MG63 (cell line): ENCODE measurements around the gene TMED10. TPM values are rescaled to one million over a fixed set of nuclear protein-coding genes. Genes with fewer than 3 reads are reported as not detected.
"Not testable (repeated sequence)": the region's sequence is repeated elsewhere in the genome, so short reads cannot be mapped to it uniquely, and the experiment has no call there.

Experiments used
- DNase-seq: peaks from one replicate; pipeline ENCODE4 v3.0.0-alpha.2; 2020
- H3K27me3 ChIP-seq: fragments of 250-450 bp; sonication (Bioruptor Pico); 2 replicates; pipeline ENCODE4 v1.5.1; 2020; ENCODE audit warnings: mild to moderate bottlenecking, moderate library complexity
- H3K36me3 ChIP-seq: fragments of 250-450 bp; sonication (Bioruptor Pico); 2 replicates; pipeline ENCODE4 v1.5.1; 2020; ENCODE audit warnings: mild to moderate bottlenecking, moderate library complexity
- H3K4me3 ChIP-seq: fragments of 250-450 bp; sonication (Bioruptor Pico); 2 replicates; pipeline ENCODE4 v1.5.1; 2020; ENCODE audit warnings: mild to moderate bottlenecking, moderate library complexity
- H3K9me3 ChIP-seq: fragments of 250-450 bp; sonication (Bioruptor Pico); 2 replicates; pipeline ENCODE4 v1.5.1; 2020; ENCODE audit warnings: mild to moderate bottlenecking, moderate library complexity
- total RNA-seq: library from RNA; depleted of rRNA; stranded (reverse); fragments of >200 nt; shearing (Covaris generic); gene quantifications from 2 replicates; pipeline ENCODE4 v1.2.3, GENCODE V29; 2014; ENCODE audit warnings: low replicate concordance

The TMED10 gene
- total RNA-seq, 1 experiment from 2014 or later: 125 TPM

DNA sequence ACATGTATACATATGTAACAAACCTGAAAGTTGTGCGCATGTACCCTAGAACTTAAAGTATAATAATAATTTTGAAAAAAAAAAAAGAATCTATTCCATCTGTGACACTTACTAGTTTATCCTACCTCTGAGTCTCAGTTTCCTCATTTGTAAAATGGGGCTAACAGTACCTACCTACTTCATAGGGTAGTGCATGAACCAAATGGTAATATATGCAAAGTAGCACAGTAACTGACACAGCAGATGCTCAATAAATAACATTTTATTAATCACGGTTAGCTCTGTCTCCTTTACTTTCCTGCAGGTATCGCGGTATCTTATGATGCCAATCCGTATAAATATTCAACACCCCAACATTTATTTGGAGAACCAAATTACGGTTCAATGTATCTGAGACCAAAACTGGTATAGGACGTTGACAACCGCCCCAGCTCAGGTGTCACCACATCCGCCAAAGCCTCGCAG is 703 bp downstream of the TMED10 start:
- no peak for DNase-seq
- Histone ChIP-seq H3K9me3 (no peaks in the 10 kb centered on the region), H3K4me3 (peak overlapping the region; percentile 92), H3K27me3 (no peaks in the 10 kb centered on the region), H3K36me3 (peaks cover 3% of the 10 kb centered on the region)

DNA sequence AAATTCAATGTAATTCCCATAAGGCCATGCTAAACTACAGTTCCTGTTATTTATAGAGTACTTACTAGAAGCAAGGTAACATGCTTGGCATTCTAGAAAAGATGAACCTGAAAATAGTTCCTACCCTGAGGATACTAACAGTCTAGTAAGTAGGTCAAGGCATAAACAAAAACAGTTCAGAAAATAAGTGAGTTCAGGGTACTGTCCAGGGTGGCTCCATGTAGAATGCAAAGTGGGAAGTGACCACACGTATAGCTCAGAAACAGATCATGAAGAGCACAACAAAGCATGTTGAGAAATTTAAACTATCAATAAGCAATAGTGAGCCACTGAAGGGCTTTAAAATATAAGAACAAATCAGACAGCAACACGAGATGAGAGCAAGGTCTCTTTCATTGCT is 2.3 kb downstream of the TMED10 start:
- Histone ChIP-seq H3K9me3 (no peaks in the 10 kb centered on the region), H3K4me3 (peak overlapping the region; percentile 92), H3K36me3 (peaks cover 3% of the 10 kb centered on the region), H3K27me3 (no peaks in the 10 kb centered on the region)
- DNase-seq: no peak

DNA sequence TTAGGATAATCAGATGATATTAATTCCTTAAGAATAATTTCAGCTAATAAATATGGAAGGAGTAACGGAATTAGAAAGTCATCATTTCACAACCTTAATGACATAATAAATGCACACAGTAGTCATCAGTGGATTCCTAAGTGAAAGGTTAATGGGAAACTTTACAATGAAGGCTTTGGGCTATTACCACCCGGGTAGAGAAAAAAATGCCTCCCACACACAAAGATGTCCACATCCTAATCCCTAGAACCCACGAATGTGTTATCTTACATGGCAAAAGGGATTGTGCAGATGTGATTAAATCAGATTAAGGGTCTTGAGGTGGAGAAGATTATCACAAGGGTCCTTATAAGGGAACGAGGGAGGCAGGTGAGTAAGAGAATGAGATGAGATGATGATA is 5.6 kb downstream of the TMED10 start:
- H3K9me3 ChIP-seq: no peaks in the 10 kb centered on the region
- H3K36me3 ChIP-seq: no peaks in the 10 kb centered on the region; the same call in none of the 2 replicates
- DNase-seq: no peak

DNA sequence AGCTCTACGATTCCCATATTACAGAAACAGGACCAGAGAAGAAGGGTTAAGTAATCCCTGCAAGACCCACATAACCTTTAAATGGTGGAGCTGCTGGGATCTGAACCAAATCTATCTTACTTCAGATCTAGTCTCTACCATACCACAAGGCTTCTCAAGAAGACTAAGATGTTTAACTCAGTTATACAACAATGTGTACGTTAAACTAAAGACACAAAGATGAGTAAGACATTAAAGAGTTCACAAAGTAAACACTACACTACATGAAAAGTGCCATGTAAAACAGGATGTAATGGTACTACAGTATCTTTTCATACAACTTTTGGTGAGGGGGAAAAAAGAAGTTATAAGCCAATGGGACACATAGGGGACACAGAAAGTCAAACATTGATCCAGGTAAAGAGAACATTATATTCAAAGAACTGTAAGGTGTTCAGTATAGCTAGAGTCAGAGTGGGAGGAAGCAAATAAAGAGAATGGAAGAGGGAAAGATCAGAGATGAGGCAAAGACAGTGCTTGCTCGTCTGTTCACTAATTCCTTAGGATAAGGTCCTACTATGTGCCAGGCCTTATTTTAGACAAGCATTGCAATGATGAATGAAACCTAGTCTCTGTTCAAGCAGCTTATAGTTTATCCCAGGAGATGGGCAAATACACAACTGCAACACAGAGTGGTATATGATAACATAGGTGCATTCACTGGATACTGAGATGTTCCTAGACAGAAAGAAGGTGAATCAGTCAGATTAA is 7.7 kb downstream of the TMED10 start:
- no peak overlapping the region for H3K4me3 ChIP-seq
- no peaks in the 10 kb centered on the region for H3K27me3 ChIP-seq
- H3K9me3 ChIP-seq: no peaks in the 10 kb centered on the region
- DNase-seq: no peak
- H3K36me3 ChIP-seq: no peaks in the 10 kb centered on the region; the same call in 1 of the 2 replicates

More for the DNA sequence above, 5.6 kb downstream of the TMED10 start:
- Histone ChIP-seq H3K4me3 (no peak overlapping the region), H3K27me3 (no peaks in the 10 kb centered on the region)

DNA sequence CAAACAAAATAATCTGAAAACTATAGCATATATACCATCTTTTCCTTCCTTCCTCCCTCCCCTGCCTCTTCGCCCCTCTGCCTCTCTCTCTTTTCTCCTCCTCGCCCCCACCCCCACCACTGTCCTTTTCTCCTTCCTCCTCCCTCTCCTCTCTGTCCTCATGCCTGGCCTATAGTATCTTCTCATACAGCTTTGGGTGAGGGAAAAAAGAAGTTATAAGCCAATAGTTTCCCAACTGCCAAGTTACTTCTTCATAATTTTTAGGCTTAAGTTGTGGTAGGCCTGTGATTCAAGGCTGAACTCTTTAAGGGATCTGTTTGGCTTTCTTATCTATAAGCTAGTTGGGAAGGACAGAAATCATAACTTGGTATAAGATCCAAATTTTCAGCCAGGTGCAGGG is 9.1 kb downstream of the TMED10 start:
- no peaks in the 10 kb centered on the region for H3K27me3 ChIP-seq
- no peak for DNase-seq
- H3K9me3 ChIP-seq: no peaks in the 10 kb centered on the region
- no peaks in the 10 kb centered on the region for H3K36me3 ChIP-seq
- H3K4me3 ChIP-seq: no peak overlapping the region

DNA sequence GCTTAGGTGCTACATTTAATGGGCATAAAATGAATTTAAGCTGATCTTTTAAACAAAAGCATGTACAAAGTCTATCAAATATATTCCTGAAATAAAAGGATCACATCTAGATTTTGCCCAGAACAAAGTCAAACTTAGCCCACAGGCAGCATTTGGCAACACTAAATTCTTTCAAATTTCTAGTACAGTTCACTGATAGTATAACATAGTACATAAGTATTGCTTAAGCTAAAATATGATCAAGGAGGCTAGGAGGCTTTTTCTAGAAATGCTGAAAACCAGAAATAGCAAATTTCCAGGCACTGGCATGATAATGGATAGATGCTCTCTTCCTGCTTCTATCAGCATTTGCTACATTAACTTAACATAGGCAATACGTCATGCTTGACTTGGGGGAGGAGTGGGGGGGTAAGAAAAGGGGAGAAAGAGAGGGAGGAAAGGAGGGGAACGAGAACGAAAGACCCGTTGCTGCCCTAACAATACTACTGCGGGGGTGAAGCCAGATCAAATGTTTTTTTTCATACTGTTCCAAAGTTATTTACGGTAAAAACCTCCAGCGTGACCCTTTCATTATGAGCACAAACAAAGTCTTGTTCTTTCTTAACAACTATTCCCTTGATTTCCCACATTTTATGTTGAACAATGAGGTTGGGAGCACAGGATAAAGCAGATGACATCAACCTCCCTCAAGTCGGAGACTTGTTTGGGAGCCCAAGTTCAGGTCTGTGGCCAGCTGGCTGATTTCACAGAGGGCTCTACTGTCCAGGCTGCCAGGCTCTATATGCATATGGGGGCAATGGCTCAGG is 10.6 kb downstream of the TMED10 start:
- no peaks in the 10 kb centered on the region for H3K27me3 ChIP-seq
- DNase-seq: no peak
- H3K9me3 ChIP-seq: no peaks in the 10 kb centered on the region
- no peaks in the 10 kb centered on the region for H3K36me3 ChIP-seq
- no peak overlapping the region for H3K4me3 ChIP-seq

DNA sequence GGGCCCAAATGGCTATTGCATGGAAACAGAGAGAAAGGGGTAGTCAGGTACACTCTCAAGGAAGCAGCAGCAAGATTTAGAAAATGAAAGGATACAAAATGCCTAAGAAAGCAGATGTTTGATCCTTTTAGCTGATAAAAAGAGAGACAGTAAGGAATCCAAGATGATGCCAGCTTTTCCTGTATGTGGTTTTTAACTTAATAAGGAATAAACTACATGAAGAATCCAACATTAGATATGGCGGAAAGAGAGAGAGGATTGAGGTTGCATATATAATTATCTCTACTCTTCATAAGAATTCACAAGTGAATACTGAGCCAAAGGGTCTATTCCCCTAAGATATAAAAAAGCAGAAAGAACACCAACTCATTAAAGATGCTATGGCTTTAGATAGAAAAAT is 11.6 kb downstream of the TMED10 start:
- no peaks in the 10 kb centered on the region for H3K36me3 ChIP-seq
- H3K9me3 ChIP-seq: no peaks in the 10 kb centered on the region
- H3K4me3 ChIP-seq: no peak overlapping the region
- no peak for DNase-seq
- no peaks in the 10 kb centered on the region for H3K27me3 ChIP-seq

DNA sequence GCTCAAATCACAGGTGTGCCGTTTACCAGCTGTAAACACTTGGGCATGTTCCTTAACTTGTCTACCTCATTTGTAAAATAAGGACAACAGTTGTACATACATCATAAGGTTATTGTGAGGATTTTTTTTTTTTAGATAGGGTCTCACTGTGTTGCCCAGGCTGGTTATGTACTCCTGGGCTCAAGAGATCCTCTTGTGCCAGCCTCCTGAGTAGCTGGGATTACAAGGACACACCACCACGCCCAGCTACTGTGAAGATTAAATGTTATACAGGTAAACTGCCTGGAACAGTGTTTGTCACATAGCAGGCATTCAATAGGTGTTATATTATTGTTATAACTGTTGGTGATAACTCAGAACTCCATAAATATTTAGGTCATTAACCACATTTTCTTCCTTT is 12.7 kb downstream of the TMED10 start:
- Histone ChIP-seq H3K9me3 (no peaks in the 10 kb centered on the region), H3K4me3 (no peak overlapping the region), H3K36me3 (no peaks in the 10 kb centered on the region; the same call in 1 of the 2 replicates), H3K27me3 (no peaks in the 10 kb centered on the region)
- DNase-seq: no peak

DNA sequence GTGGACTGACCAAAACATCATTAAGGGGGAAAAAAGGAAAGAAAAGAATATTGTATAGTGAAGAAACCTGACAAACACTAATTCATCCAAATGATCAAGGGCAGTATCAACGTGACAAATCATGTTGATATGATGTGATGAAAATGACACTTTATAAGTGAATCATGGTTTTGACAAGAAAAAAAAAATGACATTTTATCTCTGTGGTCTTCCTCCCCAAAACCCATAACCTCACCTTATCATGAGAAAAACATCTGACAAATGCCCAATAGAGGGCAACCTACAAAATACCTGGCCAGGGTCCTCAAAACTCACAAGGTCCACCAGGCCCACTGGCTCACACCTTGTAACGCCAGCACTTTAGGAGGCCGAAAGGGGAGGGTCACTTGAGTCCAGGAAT is 13.8 kb downstream of the TMED10 start:
- H3K9me3 ChIP-seq: no peaks in the 10 kb centered on the region
- H3K36me3 ChIP-seq: no peaks in the 10 kb centered on the region; the same call in 1 of the 2 replicates

DNA sequence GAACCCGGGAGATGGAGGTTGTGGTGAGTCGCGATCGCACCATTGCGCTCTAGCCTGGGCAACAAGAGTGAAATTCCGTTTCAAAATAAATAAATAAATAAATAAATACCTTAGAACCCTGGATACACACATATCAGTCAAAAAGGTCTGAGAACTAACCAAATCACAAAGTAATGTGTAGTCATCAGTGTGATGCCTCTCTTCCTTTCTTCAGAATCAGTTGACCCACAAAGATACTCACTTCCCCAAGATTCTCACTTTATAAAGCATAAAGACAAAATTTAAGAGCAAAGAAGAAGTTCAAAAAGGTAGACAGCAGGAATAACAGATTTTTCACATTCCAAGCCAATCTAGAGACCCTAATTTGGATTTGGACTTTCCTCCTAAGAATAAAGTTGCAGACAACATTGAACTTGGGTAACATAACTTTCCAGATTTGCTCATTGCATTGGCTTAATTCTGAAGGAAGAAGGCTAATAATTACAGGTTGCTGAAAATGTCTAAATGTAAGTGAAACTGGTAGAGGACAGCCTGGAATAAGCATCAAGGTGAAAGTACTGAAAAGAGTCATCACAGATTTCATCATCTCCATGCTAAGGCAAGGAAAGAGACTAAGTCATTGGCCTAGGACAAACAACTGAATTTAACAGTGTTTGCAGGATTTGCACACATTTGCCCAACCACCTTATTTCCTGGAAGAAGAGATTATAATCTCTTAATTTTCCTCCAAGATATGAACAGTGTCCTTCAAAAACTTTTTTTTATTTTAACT is 17.4 kb downstream of the TMED10 start:
- H3K9me3 ChIP-seq: no peaks in the 10 kb centered on the region
- no peaks in the 10 kb centered on the region for H3K27me3 ChIP-seq
- no peaks in the 10 kb centered on the region; the same call in 1 of the 2 replicates for H3K36me3 ChIP-seq
- DNase-seq: no peak
- H3K4me3 ChIP-seq: no peak overlapping the region

More for the DNA sequence above, 13.8 kb downstream of the TMED10 start:
- Histone ChIP-seq H3K4me3 (no peak overlapping the region), H3K27me3 (no peaks in the 10 kb centered on the region)
- no peak for DNase-seq

DNA sequence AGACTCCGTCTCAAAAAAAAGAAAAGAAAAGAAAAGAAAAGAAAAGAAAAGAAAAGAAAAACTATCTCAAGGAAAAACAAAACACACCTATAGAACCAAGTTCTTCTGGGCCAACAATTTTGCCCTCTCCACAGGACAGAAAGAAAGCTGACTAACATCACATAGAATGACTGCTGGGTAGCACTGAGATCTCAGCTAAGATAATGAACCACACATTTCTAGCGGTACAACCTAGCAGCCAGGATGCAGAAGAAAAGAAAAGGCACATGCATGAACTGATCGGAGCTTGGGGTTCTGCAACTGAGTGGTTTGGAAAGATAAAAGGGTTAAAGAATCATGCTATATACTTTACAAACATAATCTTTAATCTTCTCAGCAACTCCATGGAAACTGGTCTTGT is 19.5 kb downstream of the TMED10 start:
- no peak overlapping the region for H3K4me3 ChIP-seq
- no peak for DNase-seq
- peaks cover 4% of the 10 kb centered on the region for H3K36me3 ChIP-seq
- no peaks in the 10 kb centered on the region for H3K27me3 ChIP-seq
- H3K9me3 ChIP-seq: no peaks in the 10 kb centered on the region

DNA sequence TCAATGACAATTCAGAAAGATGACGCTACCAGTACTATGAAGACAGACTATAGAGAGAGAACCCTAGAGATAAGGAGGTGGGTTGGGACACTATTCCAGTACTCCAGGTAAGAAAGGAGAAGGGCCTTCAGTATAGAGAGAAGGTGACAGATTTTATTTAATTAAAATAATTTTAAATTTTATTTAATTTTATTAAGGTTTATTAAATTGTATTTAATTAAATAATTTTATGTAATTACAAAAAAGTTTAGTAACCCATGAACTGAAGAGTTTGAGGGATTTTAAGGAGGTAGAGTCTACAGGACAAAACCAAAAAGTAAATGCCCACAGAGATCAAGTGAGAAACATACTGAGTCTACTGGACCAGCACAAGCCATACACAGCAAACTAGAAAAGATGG is 20.3 kb downstream of the TMED10 start:
- Histone ChIP-seq H3K4me3 (no peak overlapping the region), H3K27me3 (no peaks in the 10 kb centered on the region), H3K9me3 (no peaks in the 10 kb centered on the region), H3K36me3 (peaks cover 9% of the 10 kb centered on the region)
- no peak for DNase-seq

DNA sequence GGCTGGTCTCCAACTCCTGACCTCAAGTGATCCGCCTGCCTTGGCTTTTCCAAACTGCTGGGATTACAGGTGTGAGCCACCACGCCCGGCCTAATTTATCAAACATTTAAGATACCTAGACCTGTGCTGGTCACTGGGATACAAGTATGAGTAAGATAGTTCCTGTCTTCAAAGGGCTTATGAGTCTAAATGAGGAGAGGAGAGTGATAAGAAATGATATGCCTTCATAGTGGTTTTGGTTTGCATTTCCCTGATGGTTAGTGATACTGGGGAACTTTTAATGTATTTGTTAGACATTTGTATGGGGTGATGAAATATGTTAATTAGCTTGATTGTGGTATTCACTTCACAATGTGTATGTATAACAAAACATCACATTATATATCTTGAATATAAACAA is 21.2 kb downstream of the TMED10 start:
- DNase-seq: no peak
- Histone ChIP-seq H3K36me3 (peaks cover 10% of the 10 kb centered on the region), H3K4me3 (no peak overlapping the region), H3K27me3 (no peaks in the 10 kb centered on the region), H3K9me3 (no peaks in the 10 kb centered on the region)

DNA sequence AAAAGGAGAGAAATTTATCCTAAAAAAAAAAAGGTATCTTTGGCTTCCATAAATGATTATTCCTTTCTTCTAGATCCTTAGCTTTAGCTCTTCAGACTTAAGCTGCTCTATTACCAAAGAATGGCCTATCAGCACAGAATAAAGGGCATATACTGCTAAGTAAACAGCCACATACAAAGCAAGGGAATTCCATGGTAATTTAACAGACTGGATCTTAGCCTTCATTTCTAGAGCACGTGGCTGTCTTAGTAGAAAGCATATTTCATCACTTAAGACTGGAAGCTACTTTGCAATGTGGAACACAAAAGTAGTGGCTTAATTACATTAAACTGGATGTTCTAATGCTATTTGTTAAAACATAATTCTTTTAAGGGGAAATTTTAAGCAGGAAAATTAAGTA is 23.1 kb downstream of the TMED10 start:
- no peaks in the 10 kb centered on the region for H3K9me3 ChIP-seq
- no peaks in the 10 kb centered on the region for H3K27me3 ChIP-seq
- no peak for DNase-seq
- H3K4me3 ChIP-seq: no peak overlapping the region
- peaks cover 10% of the 10 kb centered on the region for H3K36me3 ChIP-seq

DNA sequence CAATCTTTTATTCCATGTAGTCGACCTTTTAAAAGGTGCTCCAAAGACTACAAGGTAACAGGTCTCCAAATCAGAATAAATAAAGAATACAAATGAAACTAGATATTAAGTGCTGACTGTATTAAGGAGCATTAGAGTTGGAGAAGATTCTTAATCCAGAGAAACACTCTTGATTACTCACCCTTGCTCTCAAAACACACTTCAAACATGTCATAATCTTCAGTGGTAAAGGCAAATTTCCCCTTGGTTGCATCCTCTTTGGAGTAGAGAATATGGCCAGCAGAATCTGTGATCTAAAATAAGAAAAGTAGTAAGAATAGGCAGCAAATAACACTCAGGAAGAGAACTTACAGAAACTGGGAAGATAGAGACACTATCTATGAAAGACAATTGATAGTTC is 24.6 kb downstream of the TMED10 start:
- H3K36me3 ChIP-seq: peaks cover 10% of the 10 kb centered on the region
- no peak overlapping the region for H3K4me3 ChIP-seq
- H3K27me3 ChIP-seq: no peaks in the 10 kb centered on the region
- no peaks in the 10 kb centered on the region for H3K9me3 ChIP-seq
- no peak for DNase-seq

DNA sequence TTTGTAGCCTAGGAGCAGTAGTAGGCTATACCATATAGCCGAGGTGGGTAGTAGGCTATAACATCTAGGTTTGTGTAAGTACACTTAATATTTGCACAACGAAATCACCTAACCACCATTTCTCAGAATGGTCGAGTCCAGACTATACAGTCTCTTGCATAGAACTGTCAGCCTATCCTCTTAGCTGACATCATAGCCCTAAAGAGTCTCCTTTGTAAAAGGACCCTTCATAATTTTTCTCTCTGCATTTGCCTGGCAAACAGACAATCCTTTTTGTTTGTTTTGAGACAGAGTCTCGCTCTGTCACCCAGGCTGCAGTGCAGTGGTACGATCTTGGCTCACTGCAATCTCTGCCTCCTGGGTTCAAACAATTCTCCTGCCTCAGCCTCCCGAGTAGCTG is 25.8 kb downstream of the TMED10 start:
- H3K9me3 ChIP-seq, DNase-seq, H3K4me3 ChIP-seq, H3K27me3 ChIP-seq: not testable (repeated sequence)
- H3K36me3 ChIP-seq: peaks cover 10% of the 10 kb centered on the region

DNA sequence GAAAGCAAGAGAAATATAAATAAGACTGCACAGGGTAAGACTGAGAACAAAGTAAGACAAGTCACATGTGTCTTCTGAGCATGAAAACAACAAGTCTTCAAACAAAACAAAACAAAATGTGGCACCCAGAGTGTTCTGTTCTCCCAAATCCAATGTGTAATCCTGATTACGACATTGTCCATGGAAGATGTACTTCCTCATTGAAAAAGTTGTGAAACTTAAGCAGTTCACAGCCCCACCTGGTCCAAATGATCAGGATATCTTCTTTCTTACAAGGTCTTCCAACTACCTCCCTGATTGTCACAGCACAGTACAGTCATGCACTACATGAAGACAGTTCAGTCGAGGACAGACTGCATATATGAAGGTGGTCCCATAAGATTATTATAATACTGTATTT is 26.3 kb downstream of the TMED10 start:
- Histone ChIP-seq H3K4me3 (no peak overlapping the region), H3K9me3 (no peaks in the 10 kb centered on the region), H3K27me3 (no peaks in the 10 kb centered on the region)

More for the DNA sequence above, 26.3 kb downstream of the TMED10 start:
- DNase-seq: no peak
- H3K36me3 ChIP-seq: peaks cover 10% of the 10 kb centered on the region
